H1 (cell line): ENCODE measurements around the gene TNFAIP8L3. TPM values are rescaled to one million over a fixed set of nuclear protein-coding genes. Genes with fewer than 3 reads are reported as not detected.

Experiments used
- CTCF ChIA-PET: fragments of 300-600 bp; sonication (Branson Sonifier 250); formaldehyde crosslinking; loops from one replicate; lab custom pipeline; 2021; ENCODE audit not compliant: partially characterized antibody; lab: Charles Lee
- POLR2A ChIA-PET: fragments of 300-600 bp; sonication (Branson Sonifier 250); formaldehyde crosslinking; loops from one replicate; lab custom pipeline; 2021; ENCODE audit warnings: inconsistent platforms; ENCODE audit not compliant: partially characterized antibody; lab: Charles Lee
- DNase-seq, 2 experiments: peaks; one replicate each; pipeline versions ENCODE4 v3.0.0 to v3.0.0-alpha.2; 2010 to 2022; ENCODE audit warnings: low spot score in 2 of 2, low read depth in 1 of 2, mixed read lengths in 1 of 2
- FAIRE-seq: peaks from 2 replicates; lab custom pipeline; 2011; peaks lifted over from hg19 to GRCh38; lab: Jason Lieb, UNC
- H2AFZ ChIP-seq: 2 replicates; pipeline ENCODE4 v1.8.1; 2012; ENCODE audit warnings: low read length, inconsistent platforms
- H2AK5ac ChIP-seq: 2 replicates; pipeline ENCODE4 v1.6.1; 2013; ENCODE audit warnings: low read depth, low read length
- H2BK120ac ChIP-seq: replicated peaks from 2 replicates; pipeline ENCODE3; 2013; ENCODE audit warnings: low read depth, low read length, inconsistent platforms
- H2BK12ac ChIP-seq: 2 replicates; pipeline ENCODE4 v1.6.1; 2013; ENCODE audit warnings: low read depth, low read length
- H2BK15ac ChIP-seq: 2 replicates; pipeline ENCODE4 v1.6.1; 2013; ENCODE audit warnings: low read length
- H2BK20ac ChIP-seq: 2 replicates; pipeline ENCODE4 v1.6.1; 2013; ENCODE audit warnings: low read length
- H2BK5ac ChIP-seq: 2 replicates; pipeline ENCODE4 v1.6.1; 2013; ENCODE audit warnings: low read depth, low read length
- H3K14ac ChIP-seq: 2 replicates; pipeline ENCODE4 v1.6.1; 2013; ENCODE audit warnings: inconsistent platforms; ENCODE audit not compliant: insufficient read length
- H3K18ac ChIP-seq: 2 replicates; pipeline ENCODE4 v1.6.1; 2013; ENCODE audit warnings: low read length; ENCODE audit errors: extremely low read depth
- H3K23ac ChIP-seq: 2 replicates; pipeline ENCODE4 v1.6.1; 2013; ENCODE audit warnings: inconsistent platforms; ENCODE audit not compliant: insufficient read length
- H3K23me2 ChIP-seq: 2 replicates; pipeline ENCODE4 v1.6.1; 2013; ENCODE audit warnings: low read depth, low read length
- H3K27ac ChIP-seq: 2 replicates; pipeline ENCODE4 v1.6.1; 2011; ENCODE audit warnings: low read depth, low read length, inconsistent platforms
- H3K27me3 ChIP-seq, 4 experiments: replicated peaks in 1 of 4; 1 replicate in 1 of 4; 2 replicates in 3 of 4; pipeline versions ENCODE4 v1.6.1 to v1.8.1; 2011 to 2013; ENCODE audit warnings: low read length in 3 of 4, mild to moderate bottlenecking in 3 of 4, inconsistent platforms in 2 of 4, mixed read lengths in 2 of 4, moderate library complexity in 1 of 4; ENCODE audit not compliant: control insufficient read depth in 3 of 4, insufficient read depth in 3 of 4; ENCODE audit errors: extremely low read depth in 1 of 4
- H3K36me3 ChIP-seq, 4 experiments: 2 replicates each; pipeline versions ENCODE4 v1.6.1 to v1.8.1; 2011 to 2013; ENCODE audit warnings: mild to moderate bottlenecking in 4 of 4, low read length in 3 of 4, moderate library complexity in 2 of 4, control low read depth in 1 of 4, inconsistent platforms in 1 of 4; ENCODE audit not compliant: insufficient read depth in 4 of 4, control insufficient read depth in 2 of 4
- H3K4ac ChIP-seq: replicated peaks from 2 replicates; pipeline ENCODE3; 2013; ENCODE audit warnings: low read length, low read depth, mixed read lengths, inconsistent platforms; ENCODE audit not compliant: insufficient read length
- H3K4me1 ChIP-seq, 4 experiments: replicated peaks in 1 of 4; 1 replicate in 1 of 4; 2 replicates in 3 of 4; pipeline versions ENCODE4 v1.6.1 to v1.8.1; 2011 to 2013; ENCODE audit warnings: low read length in 3 of 4, inconsistent platforms in 2 of 4, mixed read lengths in 1 of 4; ENCODE audit not compliant: insufficient read depth in 4 of 4, control insufficient read depth in 3 of 4
- H3K4me2 ChIP-seq, 2 experiments: 2 replicates each; pipeline versions ENCODE4 v1.6.1 to v1.8.1; 2011 to 2013; ENCODE audit warnings: low read depth in 2 of 2, low read length in 2 of 2, control low read depth in 1 of 2, inconsistent platforms in 1 of 2, mild to moderate bottlenecking in 1 of 2; ENCODE audit not compliant: insufficient read depth in 1 of 2
- H3K4me3 ChIP-seq, 4 experiments: fragments of 200-600, 300-600 bp in 1 of 4; sonication (generic), shearing (Covaris generic), sonication (Bioruptor Twin) in 1 of 4; 2 replicates each; pipeline versions ENCODE4 v1.5.1 to v1.8.1; 2011 to 2016; ENCODE audit warnings: low read length in 4 of 4, low read depth in 3 of 4, control low read depth in 2 of 4, inconsistent platforms in 2 of 4, mild to moderate bottlenecking in 2 of 4, mixed read lengths in 1 of 4, moderate library complexity in 1 of 4; ENCODE audit not compliant: insufficient read depth in 2 of 4; ENCODE audit errors: extremely low read depth in 1 of 4
- H3K56ac ChIP-seq: replicated peaks from 2 replicates; pipeline ENCODE3; 2013; ENCODE audit warnings: low read depth, mild to moderate bottlenecking, mixed read lengths, low read length, inconsistent platforms; ENCODE audit not compliant: insufficient read length
- H3K79me1 ChIP-seq: 2 replicates; pipeline ENCODE4 v1.6.1; 2013; ENCODE audit warnings: low read depth, low read length, control low read depth
- H3K79me2 ChIP-seq, 2 experiments: 2 replicates each; pipeline versions ENCODE4 v1.6.1 to v1.8.1; 2012 to 2013; ENCODE audit warnings: low read length in 2 of 2, mild to moderate bottlenecking in 2 of 2, inconsistent platforms in 1 of 2; ENCODE audit not compliant: insufficient read depth in 2 of 2, control insufficient read depth in 1 of 2
- H3K9ac ChIP-seq, 4 experiments: replicated peaks in 1 of 4; 1 replicate in 1 of 4; 2 replicates in 3 of 4; pipeline versions ENCODE4 v1.6.1 to v1.8.1; 2011 to 2013; ENCODE audit warnings: low read depth in 3 of 4, low read length in 3 of 4, control low read depth in 2 of 4, mild to moderate bottlenecking in 2 of 4, moderate library complexity in 2 of 4, inconsistent platforms in 1 of 4; ENCODE audit errors: extremely low read depth in 1 of 4
- H3K9me3 ChIP-seq, 2 experiments: 2 replicates each; pipeline versions ENCODE4 v1.6.1 to v1.8.1; 2012 to 2013; ENCODE audit warnings: mild to moderate bottlenecking in 2 of 2, moderate library complexity in 2 of 2, control low read depth in 1 of 2, inconsistent platforms in 1 of 2, low read depth in 1 of 2, low read length in 1 of 2, mixed read lengths in 1 of 2; ENCODE audit not compliant: insufficient read depth in 2 of 2
- H4K20me1 ChIP-seq, 2 experiments: replicated peaks in 1 of 2; 2 replicates each; pipeline versions ENCODE3 to v1.8.1; 2011 to 2013; ENCODE audit warnings: inconsistent platforms in 2 of 2, low read length in 2 of 2, mild to moderate bottlenecking in 1 of 2; ENCODE audit not compliant: insufficient read depth in 2 of 2, control insufficient read depth in 1 of 2
- H4K5ac ChIP-seq: 2 replicates; pipeline ENCODE4 v1.6.1; 2013; ENCODE audit warnings: low read length, low read depth, mixed read lengths, inconsistent platforms; ENCODE audit not compliant: insufficient read length
- H4K8ac ChIP-seq: 2 replicates; pipeline ENCODE4 v1.8.0; 2013; ENCODE audit warnings: mild to moderate bottlenecking, moderate library complexity, low read length, inconsistent platforms; ENCODE audit not compliant: insufficient read depth; ENCODE audit errors: extremely low read depth
- H4K91ac ChIP-seq: replicated peaks from 2 replicates; pipeline ENCODE3; 2013; ENCODE audit warnings: low read length, mixed read lengths, inconsistent platforms; ENCODE audit not compliant: insufficient read length
- CTCF ChIP-seq, 3 experiments: IDR thresholded peaks; 1 replicate in 2 of 3; 2 replicates in 1 of 3; pipeline versions ENCODE4 v1.5.1 to v1.6.1; 2011; ENCODE audit warnings: low read length in 3 of 3, mild to moderate bottlenecking in 3 of 3, inconsistent platforms in 2 of 3, low read depth in 1 of 3, moderate library complexity in 1 of 3; ENCODE audit not compliant: insufficient read depth in 1 of 3; ENCODE audit errors: control extremely low read depth in 1 of 3
- RAD21 ChIP-seq, 2 experiments: IDR thresholded peaks in 1 of 2; conservative IDR thresholded peaks in 1 of 2; 2 replicates each; pipeline ENCODE4 v1.6.1; 2011; ENCODE audit warnings: low read depth in 2 of 2, low read length in 2 of 2, improper control_type of control experiment in 1 of 2, inconsistent platforms in 1 of 2, mild to moderate bottlenecking in 1 of 2, moderate library complexity in 1 of 2
- TAF1 ChIP-seq: IDR thresholded peaks from 2 replicates; pipeline ENCODE4 v1.6.1; 2011; ENCODE audit warnings: mild to moderate bottlenecking, low read depth, low read length
- WGBS, 2 experiments: shearing (Covaris generic) in 1 of 2; methylation state at CpG; one replicate each; pipeline versions ENCODE4 v1.1.6 to v1.1.7; 2013 to 2015; ENCODE audit warnings: low lambda C conversion rate in 2 of 2, mixed read lengths in 2 of 2, inconsistent platforms in 1 of 2, low coverage in 1 of 2, missing lambda C conversion rate in 1 of 2; ENCODE audit not compliant: insufficient replicate concordance in 2 of 2, insufficient coverage in 1 of 2, insufficient read length in 1 of 2; ENCODE audit errors: extremely low coverage in 1 of 2, missing lambda C conversion rate in 1 of 2; 5-methylcytosine and 5-hydroxymethylcytosine counted together
- polyA plus RNA-seq, 7 experiments: library from polyadenylated mRNA; depleted of rRNA in 3 of 7; stranded (reverse) in 5 of 7; unstranded in 2 of 7; fragments of >200 nt in 5 of 7; fragments of 200-250 nt in 2 of 7; gene quantifications; 1 replicate in 5 of 7; 2 replicates in 1 of 7; 4 replicates in 1 of 7; pipeline versions ENCODE4 v1.2.1 to v1.2.3, GENCODE V29; 2011 to 2013; ENCODE audit warnings: missing spikeins in 2 of 7, mixed read lengths in 2 of 7
- total RNA-seq: library from RNA; stranded (reverse); fragmentation: NEBNext Ultra II Directional; extraction: Animal tissue kit (Norgen Biotek cat#: 25700); gene quantifications from 2 replicates; pipeline ENCODE4 v1.2.1, GENCODE V29; 2021

TNFAIP8L3 gene
- total and polyA plus RNA-seq, 2 of the 8 experiments (the other 6 are each of a cell fraction or from before 2014, with no cell fraction given), result 0.23 to 0.67 TPM

- Histone ChIP-seq H4K8ac (no peak overlapping the region), H4K91ac (no peak overlapping the region), H3K27ac (no peak overlapping the region), H4K5ac (no peak overlapping the region), H3K56ac (no peak overlapping the region), H2BK12ac (no peak overlapping the region), H3K79me1 (no peaks in the 10 kb centered on the region), H3K27me3 (no peaks in the 10 kb centered on the region), H2BK15ac (no peak overlapping the region), H3K79me2 (no peaks in the 10 kb centered on the region), H2AFZ (no peak overlapping the region), H2BK20ac (no peak overlapping the region), H3K4me2 (no peak overlapping the region), H4K20me1 (peaks cover 0 to 2% of the 10 kb centered on the region in 2 experiments), H2BK5ac (no peak overlapping the region), H2AK5ac (no peak overlapping the region), H3K9ac (no peak overlapping the region), H3K14ac (no peak overlapping the region), H3K23ac (no peak overlapping the region), H3K4ac (no peak overlapping the region), H3K23me2 (no peaks in the 10 kb centered on the region), H3K9me3 (no peaks in the 10 kb centered on the region), H3K4me3 (no peak overlapping the region), H3K36me3 (no peaks in the 10 kb centered on the region), H3K4me1 (peaks cover 0 to 3% (median 0%) of the 10 kb centered on the region in 4 experiments; a peak in 1 of 7 replicates), H2BK120ac (no peak overlapping the region), H3K18ac (no peak overlapping the region)
- DNase-seq (peak in 1 of 2 experiments; percentile 72), FAIRE-seq (peak; percentile 57)
- peak; percentile 75 to 80 for TF ChIP-seq RAD21 (IDR thresholded peaks at IDR 0.05 in 1 of 2, conservative IDR thresholded peaks at IDR 0.05 in 1 of 2; ENCODE audit: low read depth in 2 of 2, low read length in 2 of 2)
- TF ChIP-seq TAF1, result no peak
- peak; percentile 88 to 97 (median 93) for TF ChIP-seq CTCF (IDR thresholded peaks at IDR 0.05; ENCODE audit: control extremely low read depth in 1 of 3, insufficient read depth in 1 of 3, low read depth in 1 of 3, low read length in 3 of 3)
- ChIA-PET POLR2A (interaction anchor here (0.6 to 0.7 kb wide), 2 partner anchors 50 to 97 kb away, joined by 3 read pairs; no protein-coding TSS in a partner anchor), CTCF (interaction anchor here (0.6 to 7.6 kb wide), 43 partner anchors 8 to 489 kb away, joined by 3 to 71 read pairs (median 5); no protein-coding TSS in a partner anchor)
- 74% methylated on average over 6 of the region's 6 CpGs; no CpG with 5 or more reads in 1 of the 2 experiments for WGBS, 2 experiments
These were observed 37.9 kb upstream of the TNFAIP8L3 start for GRCh38 chr15:51132384-51133139.
